AG08396 (cell line): Measurements from ENCODE around the gene TRIM14.
A peak's percentile ranks its signal among the peaks of the same experiment; 100 is the strongest.

Experiments
- DNase-seq: peaks from one replicate; pipeline ENCODE4 v3.0.0; 2012; ENCODE audit warnings: low spot score, mixed read lengths

TRIM14 gene, protein sequence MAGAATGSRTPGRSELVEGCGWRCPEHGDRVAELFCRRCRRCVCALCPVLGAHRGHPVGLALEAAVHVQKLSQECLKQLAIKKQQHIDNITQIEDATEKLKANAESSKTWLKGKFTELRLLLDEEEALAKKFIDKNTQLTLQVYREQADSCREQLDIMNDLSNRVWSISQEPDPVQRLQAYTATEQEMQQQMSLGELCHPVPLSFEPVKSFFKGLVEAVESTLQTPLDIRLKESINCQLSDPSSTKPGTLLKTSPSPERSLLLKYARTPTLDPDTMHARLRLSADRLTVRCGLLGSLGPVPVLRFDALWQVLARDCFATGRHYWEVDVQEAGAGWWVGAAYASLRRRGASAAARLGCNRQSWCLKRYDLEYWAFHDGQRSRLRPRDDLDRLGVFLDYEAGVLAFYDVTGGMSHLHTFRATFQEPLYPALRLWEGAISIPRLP

DNA sequence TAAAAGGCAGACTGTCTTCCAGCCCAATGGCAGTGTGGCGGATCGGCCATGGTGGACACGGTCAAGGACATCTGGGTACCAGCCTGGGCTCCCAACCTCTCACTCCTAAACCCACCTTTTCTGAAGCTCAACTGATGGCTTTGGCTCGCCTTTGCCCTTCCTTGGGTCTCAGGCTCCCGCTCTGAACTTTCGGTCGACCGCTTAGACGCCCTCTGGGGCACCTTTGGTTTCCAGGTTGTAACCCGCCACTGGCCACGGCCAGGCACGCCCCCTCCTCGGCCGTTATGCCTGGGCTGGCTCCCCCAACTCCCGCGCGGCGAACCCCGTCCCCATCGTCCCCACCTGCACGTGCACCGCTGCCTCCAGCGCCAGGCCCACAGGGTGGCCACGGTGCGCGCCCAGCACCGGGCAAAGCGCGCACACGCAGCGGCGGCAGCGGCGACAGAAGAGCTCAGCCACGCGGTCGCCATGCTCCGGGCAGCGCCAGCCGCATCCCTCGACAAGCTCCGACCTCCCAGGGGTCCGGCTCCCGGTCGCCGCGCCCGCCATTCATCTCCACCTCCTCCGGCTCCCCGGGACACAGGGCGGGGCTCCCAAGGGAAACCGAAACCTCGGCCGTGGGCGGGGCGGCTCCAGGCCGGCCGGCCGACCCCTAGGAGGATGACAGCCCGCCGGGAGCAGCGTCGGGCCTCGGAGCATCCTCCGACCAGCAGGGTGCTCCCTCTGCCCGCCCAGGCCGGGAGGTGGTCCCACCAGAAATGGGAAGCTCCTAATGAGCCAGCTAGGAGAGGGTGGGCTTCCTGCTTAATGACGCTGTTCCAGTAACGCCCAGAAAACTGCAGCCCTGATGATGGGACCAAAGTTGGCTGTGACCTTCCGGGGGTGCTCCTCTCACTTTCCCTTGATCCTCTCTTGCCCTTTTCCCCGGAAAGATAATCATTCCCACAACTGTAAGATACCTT is at the start of gene TRIM14:
Gene TRIM14 (minus strand): TSS at position 583 of the 962 bp plus-strand sequence. CDS start 34 bp downstream, at position 549.
- DNase-seq: peak; percentile 94

DNA sequence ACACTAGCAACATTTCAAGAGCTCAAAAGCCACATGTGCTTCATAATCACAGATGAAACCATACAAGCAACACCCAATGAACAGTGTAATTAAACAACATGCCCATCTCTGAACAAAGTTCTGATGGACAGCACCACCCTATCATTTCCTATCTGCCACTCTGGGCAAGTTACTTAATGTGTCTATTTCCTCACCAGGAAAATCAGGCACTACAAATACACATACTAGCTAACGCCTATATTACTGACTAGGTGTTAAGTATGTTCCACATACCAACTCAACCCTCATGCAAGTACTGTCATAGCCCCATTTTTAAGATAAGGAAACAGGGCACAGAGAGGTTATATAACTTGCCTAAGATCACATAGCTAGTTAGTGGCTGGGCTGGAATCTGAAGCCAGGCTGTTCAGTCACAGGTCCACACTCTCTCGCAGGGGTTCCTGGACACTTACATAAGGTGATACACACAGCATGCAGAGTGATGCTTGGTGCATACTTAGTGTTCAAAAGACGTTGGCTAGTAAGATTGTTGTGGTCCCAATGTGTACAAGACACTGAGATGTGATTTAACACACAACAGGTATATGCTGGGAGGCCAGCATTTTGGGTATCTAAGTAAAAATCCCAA is 49.2 kb upstream of the TRIM14 start:
- DNase-seq: no peak

DNA sequence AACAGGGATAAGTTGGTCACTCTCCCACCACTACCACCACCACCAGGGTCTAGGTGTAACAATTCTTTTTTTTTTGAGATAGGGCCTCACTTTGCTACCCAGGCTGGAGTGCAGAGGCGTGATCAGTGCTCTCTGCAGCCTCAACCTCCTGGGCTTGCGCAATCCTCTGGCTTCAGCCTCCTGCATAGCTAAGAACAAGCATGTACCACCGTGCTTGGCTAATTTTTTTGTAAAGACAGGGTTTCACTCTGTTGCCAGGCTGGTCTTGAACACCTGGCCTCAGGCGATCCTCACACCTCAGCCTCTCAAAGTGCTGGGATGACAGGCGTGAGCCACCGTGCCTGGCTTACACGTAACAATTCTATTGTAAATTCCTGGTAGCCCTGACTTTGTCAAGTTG is 45.9 kb upstream of the TRIM14 start:
- DNase-seq: no peak

DNA sequence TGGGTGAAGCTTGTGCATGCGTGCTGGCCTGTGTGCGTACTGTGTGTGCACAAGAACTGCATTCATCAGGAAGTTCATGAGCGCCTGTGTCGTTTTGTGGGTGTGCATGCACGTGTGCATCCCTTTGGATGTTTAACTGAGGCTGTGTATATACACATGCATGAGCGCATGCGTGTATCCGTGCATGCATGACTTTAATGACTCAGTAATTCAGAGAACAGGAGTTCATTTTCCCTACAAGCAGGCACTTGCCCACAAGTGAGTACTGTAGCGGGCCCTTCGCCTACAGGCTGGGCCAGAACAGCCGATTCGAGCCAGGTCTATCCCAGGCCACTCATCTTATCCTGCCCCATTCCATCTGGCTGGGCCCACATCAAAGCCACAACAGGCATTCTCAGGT is 43.6 kb upstream of the TRIM14 start:
- no peak for DNase-seq

DNA sequence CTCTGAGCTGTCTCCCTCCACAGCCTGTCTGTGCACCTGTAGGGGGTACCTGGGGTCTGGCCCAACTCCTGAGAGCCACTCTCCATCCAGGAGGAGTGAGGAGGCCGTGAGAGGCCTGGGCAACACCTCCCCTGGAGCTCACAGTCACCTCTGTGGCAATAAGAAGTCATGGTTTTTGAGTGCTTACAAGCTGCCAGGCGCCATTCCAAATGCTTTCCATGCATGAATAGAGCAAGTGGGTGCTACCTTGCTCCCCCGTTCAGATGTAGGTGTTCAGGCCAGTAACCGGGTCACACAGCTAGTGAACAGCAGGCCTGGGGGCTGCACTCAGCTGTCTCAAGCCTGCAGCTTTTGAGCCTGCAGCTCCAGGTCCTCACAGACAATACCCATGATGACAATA is 42.8 kb upstream of the TRIM14 start:
- DNase-seq: no peak

DNA sequence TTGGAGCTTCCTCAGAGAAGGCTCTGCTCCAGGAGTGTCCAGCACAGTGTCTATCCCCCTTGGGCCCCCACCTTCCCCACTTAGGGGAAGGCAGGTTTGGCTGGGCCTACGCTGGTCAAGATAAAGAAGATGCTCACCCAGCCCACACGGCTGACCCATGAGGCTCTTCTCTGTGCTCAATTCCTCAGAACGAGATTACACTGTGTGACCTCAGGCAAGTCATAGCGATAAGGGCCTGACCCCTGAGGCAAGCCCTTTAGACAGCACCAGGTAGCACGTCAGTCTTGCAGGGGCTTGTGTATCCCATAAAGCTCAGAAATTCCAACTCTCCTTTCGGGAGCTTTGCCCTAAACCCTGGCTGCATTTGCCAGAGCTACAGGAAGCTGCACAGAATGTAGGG is 40.8 kb upstream of the TRIM14 start:
- DNase-seq: no peak

DNA sequence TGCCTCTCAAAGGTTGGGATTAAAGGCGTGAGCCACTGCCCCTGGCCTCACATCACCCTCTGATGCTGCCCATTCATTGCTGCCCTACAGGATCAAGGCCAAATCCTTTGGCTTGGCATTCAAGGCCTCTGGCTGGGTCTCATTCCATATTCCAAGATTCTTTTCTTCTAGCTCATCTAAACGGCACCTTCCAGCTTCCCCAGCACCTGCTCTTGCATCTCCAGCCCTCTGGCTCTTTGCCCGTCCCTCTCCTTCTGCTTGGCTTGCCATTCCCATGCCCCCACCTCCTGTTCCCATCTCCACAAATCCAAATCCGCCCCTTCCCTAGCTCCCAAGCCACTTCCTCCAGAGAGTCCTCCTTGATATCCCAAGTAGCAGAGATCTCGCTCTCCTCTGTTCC is 40.3 kb upstream of the TRIM14 start:
- DNase-seq: no peak

DNA sequence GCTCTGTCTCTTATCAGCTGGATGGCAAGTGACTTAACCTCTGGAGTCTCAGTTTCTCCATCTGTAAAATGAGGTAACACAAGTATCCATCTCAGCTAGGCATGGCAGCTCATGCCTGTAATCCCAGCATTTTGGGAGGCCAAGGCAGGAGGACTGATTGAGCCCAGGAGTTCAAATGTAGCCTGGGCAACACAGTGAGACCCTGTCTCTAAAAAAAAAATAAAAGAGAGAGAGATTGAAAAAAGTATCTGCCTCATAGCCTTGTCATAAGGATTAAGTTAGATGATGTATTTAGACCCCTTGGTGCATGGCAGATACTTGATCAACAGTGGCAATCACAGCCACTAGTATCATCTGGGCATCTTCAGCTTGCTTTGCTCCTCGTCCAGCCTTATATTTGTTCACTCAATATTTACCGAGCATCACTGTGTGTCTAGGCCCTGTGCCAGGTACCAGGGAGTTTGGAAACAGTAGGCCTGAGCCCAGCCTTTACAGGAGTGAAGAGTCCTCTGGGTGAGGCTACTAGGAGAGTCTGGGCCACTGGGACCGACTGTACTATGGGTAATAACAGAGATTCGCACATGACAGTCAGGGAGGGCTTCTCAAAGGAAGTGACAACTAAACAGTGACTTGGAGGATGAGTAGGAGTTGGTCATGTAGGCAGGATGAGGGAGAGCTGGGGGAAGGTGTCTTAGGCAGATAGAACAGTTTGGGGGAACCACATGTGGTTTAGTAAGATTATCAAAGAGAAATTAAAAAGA is 39.2 kb upstream of the TRIM14 start:
- DNase-seq: no peak

DNA sequence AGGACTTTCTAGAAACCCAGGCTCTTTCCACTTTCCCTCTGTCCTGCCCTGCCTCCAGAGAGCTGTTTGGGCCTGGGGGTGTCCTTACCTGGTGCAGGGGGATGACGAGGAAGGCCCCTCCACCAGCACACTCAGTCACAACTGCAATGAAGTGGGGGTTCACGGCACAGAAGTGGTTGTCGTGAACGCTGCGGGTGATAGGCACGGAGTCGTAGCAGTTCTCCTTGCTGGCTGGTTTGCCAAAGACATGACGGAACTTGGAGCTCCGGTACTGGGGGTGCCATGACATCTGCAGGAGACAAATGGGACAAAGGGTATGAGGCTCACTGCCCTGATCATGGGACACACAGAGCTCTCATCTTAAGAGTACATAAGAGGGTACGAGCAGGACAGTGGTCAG is 38.4 kb upstream of the TRIM14 start:
- DNase-seq: no peak

DNA sequence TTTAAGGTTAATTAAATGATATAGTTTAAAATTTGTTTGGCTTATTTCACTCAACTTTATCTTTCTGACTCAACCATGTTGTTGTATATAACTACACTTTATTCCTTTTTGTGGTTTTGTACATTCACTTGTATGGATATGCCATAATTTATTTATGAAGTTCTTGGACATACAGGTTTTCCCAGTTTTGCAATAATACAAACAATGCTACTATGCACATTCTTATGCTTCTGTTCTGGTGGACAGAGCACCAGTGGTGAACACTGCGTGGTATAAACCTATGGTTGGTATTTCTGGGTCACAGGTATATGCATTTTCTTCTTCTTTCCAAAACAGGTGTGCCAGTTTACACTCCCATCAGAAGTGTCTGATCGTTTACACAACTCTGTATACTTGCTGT is 35.7 kb upstream of the TRIM14 start:
- no peak for DNase-seq

DNA sequence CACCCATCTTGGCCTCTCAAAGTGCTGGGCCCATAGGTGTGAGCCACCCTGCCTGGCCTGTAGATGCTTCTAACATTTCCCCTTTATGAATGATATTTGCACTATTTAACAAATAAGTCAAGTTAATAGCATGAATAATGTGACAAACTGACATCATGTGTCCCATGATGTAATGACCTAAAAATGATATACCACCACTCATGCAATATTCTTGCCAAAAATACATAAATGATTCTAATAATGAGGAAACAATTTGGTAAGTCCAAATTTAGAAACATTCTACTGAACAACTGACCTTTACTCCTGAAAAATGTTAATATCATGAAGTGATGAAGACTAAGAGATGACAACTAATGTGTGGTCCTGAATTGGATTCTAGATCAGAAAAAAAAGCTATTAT is 33.5 kb upstream of the TRIM14 start:
- no peak for DNase-seq

DNA sequence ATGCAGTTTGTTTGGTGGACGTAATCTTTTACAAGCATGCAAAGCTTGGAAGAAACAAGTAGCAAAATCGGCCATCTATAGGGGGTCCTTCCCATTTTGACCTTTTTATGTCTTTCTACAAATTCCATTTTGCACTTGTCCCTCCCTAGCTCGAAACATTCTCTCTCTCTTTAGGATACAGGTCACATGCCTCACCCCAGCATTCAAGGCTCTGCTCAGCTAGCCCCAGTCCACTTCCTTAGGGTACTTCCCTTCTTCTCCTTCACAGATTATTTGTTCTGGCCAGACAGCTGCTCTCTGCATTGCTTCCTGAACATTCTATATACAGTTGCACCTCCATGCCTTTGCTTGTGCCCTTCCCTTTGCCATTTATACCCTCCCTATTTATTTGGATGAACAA is 31.7 kb upstream of the TRIM14 start:
- DNase-seq: no peak

DNA sequence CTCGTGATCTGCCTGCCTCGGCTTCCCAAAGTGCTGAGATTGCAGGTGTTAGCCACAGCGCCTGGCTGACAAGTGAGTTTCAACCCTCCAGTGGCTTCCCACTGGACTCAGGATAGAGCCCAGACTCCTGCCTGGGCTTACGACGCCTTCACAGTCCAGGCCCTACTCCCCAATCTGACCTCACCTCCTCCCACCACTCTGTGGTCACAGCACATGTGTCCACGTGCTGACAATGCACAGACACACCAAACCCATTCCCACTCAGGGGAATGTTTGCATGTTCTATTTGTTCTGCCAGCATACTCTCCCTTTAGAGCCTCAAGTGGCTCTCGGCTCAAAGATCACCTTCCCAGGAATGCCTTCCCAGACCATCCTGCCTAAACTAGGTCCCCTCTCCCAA is 31.1 kb upstream of the TRIM14 start:
- no peak for DNase-seq

DNA sequence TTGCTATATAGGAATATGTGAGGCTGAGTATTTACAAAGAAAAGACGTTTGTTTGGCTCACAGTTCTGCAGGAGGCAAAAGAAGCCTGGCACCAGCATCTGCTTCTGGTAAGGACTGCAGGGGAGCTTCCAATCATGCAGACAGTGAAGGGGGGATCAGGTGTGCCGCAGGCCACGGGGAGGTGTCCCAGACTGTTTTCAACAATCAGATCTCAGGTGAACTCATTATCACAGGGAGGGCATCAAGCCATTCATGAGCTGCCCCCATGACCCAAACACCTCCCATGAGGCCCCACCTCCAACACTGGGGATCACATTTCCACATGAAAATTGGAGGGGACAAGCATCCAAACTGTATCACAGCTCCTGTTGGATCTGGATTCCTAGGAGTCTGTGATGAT is 30.4 kb upstream of the TRIM14 start:
- no peak for DNase-seq

DNA sequence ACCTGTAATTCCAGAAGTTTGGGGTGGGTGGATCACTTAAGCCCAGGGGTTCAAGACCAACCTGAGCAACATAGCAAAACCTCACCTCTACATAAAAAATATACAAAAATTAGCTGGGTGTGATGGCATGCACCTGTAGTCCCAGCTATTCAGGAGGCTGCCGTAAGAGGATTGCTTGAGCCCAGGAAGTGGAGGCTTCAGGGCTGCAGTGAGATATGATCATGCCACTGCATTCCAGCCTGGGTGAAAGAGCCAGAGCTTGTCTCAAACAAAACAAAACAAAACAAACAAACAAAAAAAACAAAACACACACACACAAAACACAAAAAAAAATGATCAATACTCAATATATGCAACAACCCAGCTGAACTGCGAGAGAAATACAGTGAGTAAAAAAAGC is 29.5 kb upstream of the TRIM14 start:
- no peak for DNase-seq

DNA sequence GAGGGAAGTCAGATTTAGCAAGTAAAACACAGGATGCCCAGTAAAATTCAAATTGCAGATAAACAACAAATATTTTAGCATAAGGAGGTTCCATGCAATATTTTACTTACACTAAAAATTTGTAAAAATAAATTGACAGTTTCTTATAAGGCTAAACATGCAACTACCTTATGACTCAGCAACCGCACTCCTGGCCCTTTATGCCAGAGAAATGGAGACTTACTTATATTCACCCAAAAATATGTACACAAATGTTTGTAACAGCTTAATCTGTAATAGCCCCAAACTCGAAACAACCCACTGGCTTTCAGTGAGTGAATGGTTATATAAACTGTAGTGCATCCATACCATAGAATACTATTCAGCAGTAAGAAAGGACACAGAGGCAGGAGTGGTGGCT is 28.6 kb upstream of the TRIM14 start:
- no peak for DNase-seq

DNA sequence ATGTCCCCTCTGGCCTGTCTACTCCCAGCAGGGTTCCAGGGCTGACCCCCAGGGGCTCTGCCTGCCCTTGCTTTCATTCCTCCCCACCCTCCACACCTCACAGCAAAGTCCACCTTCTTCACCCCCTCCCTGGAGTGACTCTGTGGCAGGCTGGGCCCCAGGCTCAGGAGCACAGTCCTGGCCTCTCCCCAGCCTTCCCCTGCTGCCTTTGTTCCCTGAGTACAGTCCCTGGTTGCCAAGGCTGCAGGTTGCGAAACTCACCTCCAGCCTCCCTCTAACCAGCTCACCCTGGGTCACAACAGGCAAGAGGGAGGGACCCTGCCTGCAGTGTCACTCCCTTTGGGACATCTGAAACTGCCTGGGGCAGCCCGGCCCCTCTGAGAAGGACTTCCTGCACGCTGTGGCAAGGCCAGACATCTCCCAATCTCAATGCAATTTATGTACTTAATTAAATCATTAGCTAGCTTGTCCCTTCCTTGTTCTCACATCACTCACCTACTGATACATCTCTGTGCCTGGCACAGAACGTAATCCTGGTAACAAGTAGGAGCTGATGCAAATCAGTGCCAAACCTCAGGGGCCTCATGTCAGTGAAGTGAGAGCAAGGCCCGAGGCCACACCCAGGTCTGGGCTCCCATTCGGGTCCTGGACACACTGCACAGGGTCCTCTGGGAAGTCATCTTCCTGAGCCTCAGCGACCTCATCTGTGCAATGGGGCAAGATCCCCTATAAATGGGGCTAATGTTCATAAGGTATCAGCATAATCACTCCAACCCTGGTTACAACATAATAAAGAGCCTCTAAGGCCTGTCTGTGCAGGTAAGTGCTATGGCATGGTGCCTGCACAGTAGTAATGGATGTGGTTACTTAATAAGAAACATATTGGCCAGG is 27.3 kb upstream of the TRIM14 start:
- DNase-seq: peak; percentile 57

DNA sequence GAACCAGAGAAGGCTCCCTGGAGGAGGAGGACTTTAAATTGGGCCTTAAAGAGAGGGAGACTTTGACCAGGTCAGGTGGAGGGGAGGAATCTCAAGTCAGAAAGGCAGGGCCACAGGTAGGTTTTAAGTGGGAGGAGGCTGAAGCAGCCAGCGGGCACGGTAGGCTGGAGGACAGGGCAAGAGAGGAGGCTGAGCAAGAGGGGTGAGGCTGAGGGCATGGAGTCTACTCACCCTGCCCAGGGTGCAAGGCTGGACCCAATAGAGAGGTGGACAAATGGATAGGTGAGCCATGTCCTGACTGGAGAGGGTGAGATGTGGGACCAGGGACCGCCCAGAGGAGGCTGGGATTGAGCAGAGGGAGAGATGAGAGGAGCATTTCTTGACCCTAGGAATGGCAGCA is 25.6 kb upstream of the TRIM14 start:
- no peak for DNase-seq

DNA sequence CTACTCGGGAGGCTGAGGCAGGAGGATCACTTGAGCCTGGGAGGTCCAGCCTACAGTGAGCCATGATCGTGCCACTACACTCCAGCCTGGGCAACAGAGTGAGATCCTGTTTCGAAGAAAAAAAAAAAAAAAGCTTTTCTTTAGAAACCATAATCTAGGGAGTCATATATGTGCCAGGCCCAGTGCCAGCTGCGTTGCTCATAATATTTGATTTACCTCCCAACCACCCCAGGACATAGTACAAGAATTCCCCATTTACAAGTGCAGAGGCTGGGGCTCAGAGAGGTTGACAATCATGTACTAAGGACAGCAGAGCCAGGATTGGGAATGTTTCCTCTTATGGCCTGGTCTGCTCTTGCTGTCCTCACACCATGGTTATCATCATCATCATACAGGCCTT is 25.1 kb upstream of the TRIM14 start:
- no peak for DNase-seq

DNA sequence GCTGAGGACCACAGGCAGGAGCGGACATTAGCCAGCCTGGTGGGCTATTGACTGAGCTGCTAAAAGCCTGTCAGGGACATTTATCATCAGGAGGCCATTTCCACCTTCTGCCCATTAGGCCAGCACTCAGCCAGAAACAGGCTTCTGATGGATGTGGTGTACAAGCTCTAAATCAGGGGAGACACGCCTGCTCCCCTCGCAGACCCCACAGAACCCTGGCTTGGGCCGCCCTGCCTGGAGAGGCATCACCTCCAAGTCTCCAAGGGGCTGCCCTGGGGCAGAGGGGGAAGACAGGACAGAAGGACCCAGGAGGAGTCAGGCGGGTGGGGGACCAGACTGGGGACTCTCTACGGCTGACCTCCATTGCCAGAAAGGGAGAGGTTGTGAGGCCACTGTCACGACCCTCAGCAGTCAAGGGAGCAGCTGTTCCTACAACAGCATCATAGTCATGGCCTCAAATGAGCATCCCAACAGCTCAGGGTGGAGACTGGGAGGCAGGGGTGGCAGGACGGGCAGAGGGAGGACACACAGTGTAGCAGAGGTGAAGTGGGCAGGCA is 24.0 kb upstream of the TRIM14 start:
- no peak for DNase-seq
